ENCODE data around the gene CDH22. TPM values are rescaled to one million over a fixed set of nuclear protein-coding genes. Genes with fewer than 3 reads are reported as not detected.

The CDH22 gene
- total and polyA plus RNA-seq, 2 donors from 2014 or later: 0.19 to 1.6 TPM

DNA sequence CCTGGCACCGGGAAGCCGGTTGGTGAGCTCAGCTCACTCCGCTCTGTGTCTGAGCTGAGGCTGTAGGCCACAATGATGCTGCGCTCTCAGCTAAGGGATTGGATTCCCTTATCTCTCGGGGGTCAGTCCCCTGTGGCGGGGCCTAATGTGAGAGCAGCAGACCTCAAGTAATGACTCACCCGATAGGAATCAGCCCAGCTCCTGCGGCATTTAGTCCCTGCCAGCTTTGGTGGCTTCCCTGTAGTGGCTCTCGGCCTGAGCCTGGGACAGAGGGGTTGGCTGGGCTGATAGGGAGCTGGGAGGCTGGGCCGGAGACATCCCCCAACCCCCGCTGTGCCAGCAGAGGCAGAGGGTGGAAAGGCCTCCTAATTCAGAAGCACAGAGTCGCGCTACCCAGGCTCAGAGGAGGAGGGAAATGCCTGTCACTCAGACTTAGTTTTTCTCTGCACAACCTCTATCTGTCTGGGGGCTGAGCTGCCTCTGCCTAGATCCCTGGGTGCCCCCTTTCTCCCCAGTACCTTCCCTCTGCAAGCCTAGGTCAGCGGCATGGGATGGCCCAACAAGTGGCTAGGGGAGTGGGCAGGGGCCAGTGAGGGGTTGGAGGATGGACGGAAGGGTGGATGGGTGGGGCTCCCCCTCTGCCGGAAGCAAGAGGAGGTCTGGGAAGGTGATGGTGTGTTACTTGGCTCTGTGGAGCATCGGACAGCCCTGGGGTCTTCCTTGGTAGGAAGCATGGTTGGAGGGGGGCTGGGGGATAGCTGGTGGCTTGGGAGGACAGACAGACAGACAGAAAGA, 92.2 kb downstream of the CDH22 start:
- Histone ChIP-seq H3K4me1 (ENCODE audit: control insufficient read depth in 2 of 3, insufficient read depth in 2 of 3, low read depth in 1 of 3, low read length in 3 of 3) (no peaks in the 10 kb centered on the region), H3K36me3 (ENCODE audit: control insufficient read depth in 2 of 3, insufficient read depth in 3 of 3, low read length in 3 of 3) (no peaks in the 10 kb centered on the region), H3K27me3 (ENCODE audit: control insufficient read depth, insufficient read depth, low read length) (no peaks in the 10 kb centered on the region), H3K9me3 (ENCODE audit: control insufficient read depth in 2 of 3, insufficient read depth in 1 of 3, low read length in 3 of 3) (no peaks in the 10 kb centered on the region), H3K27ac (ENCODE audit: low read depth in 2 of 2, low read length in 2 of 2) (no peak overlapping the region), H3K9ac (ENCODE audit: low read length in 3 of 3) (no peak overlapping the region), H3K4me3 (ENCODE audit: low read length in 3 of 3) (no peak overlapping the region)
- DNase-seq (no peak), FAIRE-seq (no peak)
- TF ChIP-seq, protein P1, sequence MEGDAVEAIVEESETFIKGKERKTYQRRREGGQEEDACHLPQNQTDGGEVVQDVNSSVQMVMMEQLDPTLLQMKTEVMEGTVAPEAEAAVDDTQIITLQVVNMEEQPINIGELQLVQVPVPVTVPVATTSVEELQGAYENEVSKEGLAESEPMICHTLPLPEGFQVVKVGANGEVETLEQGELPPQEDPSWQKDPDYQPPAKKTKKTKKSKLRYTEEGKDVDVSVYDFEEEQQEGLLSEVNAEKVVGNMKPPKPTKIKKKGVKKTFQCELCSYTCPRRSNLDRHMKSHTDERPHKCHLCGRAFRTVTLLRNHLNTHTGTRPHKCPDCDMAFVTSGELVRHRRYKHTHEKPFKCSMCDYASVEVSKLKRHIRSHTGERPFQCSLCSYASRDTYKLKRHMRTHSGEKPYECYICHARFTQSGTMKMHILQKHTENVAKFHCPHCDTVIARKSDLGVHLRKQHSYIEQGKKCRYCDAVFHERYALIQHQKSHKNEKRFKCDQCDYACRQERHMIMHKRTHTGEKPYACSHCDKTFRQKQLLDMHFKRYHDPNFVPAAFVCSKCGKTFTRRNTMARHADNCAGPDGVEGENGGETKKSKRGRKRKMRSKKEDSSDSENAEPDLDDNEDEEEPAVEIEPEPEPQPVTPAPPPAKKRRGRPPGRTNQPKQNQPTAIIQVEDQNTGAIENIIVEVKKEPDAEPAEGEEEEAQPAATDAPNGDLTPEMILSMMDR (IDR thresholded peaks at IDR 0.05; ENCODE audit: borderline replicate concordance, extremely low read depth, insufficient read depth): no peak
- intact Hi-C loops (cut with DNase I): no loop called here

DNA sequence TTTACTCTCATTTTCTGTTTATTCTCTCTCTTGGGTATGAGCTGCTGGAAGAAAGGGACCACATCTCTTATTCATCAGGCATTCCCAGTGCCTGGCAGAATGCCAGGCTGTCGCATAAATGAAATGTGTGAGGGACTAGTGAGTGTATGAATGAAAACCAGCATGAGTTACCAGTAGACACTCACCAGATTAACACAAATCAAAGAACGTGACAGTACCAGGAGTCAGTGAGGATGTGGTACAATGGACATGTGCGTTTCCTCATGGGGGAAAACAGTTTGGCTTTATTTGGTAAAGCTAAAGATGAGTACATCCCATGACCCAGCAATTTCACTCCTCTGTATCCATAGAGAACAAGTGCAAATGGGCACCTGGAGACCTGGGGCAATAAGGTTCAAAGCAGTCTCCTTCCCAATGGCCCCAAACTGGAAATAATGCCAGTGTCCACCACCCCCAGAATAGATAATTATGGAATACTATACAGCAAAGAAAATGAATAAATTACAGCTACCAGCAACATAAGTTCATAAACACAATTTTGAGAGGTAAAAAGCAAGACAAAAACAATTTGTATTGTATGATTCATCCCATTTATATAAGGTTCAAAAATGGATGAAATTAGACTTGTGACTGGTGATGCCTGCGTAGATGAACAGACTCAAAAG, 93.3 kb downstream of the CDH22 start:
- DNase-seq: peak in 1 of 5 donors; percentile 29
- peaks cover 5% of the 10 kb centered on the region for H3K27me3 ChIP-seq (ENCODE audit: control insufficient read depth, insufficient read depth, low read length)

DNA sequence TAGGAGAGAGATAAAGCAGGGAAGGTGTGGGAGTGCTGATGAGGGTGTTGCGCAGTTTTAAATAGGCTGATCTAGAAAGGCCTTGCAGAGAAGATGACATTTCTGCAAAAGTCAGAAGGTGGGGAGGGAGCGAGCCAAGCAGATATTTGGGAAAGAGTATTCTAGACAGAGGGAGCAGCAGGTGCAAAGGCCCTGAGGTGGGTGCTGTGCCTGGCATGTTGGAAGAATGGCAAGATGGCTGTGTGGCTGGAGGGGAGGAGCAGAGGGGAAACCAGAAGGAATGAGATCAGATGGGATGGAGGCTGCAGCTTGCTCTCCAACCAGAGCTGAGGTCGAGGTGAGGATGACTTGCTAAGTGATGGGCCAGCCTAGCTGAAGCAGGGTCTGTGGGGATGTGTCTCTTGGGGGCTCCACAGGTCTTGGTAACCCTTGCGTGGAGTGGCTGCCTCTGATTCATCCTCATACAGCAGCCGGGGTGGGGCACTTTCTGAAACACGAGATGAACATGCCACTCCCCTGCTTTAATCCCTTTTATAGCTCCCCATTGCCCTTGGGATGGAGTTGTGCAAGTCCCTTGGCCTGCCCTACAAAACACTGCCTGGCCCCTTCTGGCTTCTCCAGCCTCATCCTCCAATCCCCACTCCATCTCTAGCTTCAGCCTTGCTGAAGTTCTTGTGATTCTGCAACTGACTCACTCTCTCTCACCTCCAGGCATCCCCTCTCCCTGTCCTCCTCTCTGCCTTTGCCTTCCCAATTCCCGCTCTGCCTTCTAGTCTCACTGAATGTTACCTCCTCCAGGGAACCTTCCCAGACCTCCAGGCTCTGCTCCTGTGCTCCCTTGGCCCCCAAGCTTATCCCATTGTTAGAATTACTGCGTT, 94.1 kb downstream of the CDH22 start:
- intact Hi-C loops (cut with DNase I): no loop called here
- Histone ChIP-seq H3K36me3 (ENCODE audit: control insufficient read depth in 2 of 3, insufficient read depth in 3 of 3, low read length in 3 of 3) (no peaks in the 10 kb centered on the region), H3K4me3 (ENCODE audit: low read length in 3 of 3) (no peak overlapping the region), H3K4me1 (ENCODE audit: control insufficient read depth in 2 of 3, insufficient read depth in 2 of 3, low read depth in 1 of 3, low read length in 3 of 3) (no peaks in the 10 kb centered on the region), H3K27ac (ENCODE audit: low read depth in 2 of 2, low read length in 2 of 2) (no peak overlapping the region), H3K9me3 (ENCODE audit: control insufficient read depth in 2 of 3, insufficient read depth in 1 of 3, low read length in 3 of 3) (no peaks in the 10 kb centered on the region), H3K9ac (ENCODE audit: low read length in 3 of 3) (no peak overlapping the region), H3K27me3 (ENCODE audit: control insufficient read depth, insufficient read depth, low read length) (peaks cover 13% of the 10 kb centered on the region)
- TF ChIP-seq, protein P1 (IDR thresholded peaks at IDR 0.05; ENCODE audit: borderline replicate concordance, extremely low read depth, insufficient read depth): no peak
- FAIRE-seq: no peak
- DNase-seq: no peak

More for the DNA sequence above, 93.3 kb downstream of the CDH22 start:
- Histone ChIP-seq H3K9me3 (ENCODE audit: control insufficient read depth in 2 of 3, insufficient read depth in 1 of 3, low read length in 3 of 3) (no peaks in the 10 kb centered on the region), H3K27ac (ENCODE audit: low read depth in 2 of 2, low read length in 2 of 2) (no peak overlapping the region), H3K4me3 (ENCODE audit: low read length in 3 of 3) (no peak overlapping the region), H3K36me3 (ENCODE audit: control insufficient read depth in 2 of 3, insufficient read depth in 3 of 3, low read length in 3 of 3) (no peaks in the 10 kb centered on the region), H3K4me1 (ENCODE audit: control insufficient read depth in 2 of 3, insufficient read depth in 2 of 3, low read depth in 1 of 3, low read length in 3 of 3) (no peaks in the 10 kb centered on the region), H3K9ac (ENCODE audit: low read length in 3 of 3) (no peak overlapping the region)
- intact Hi-C loops (cut with DNase I): no loop called here
- TF ChIP-seq, protein P1 (IDR thresholded peaks at IDR 0.05; ENCODE audit: borderline replicate concordance, extremely low read depth, insufficient read depth): no peak
- FAIRE-seq: no peak
